Measurements from ENCODE around the gene LSG1. TPM values are rescaled to one million over a fixed set of nuclear protein-coding genes. Genes with fewer than 3 reads are reported as not detected.

LSG1 gene
- total RNA-seq, 1 donor from 2014 or later, result 41.2 TPM

- H3K4me3 Mint-ChIP-seq, result no peak overlapping the region
- Histone ChIP-seq H3K9ac (no peak overlapping the region), H3K9me3 (ENCODE audit: low read depth) (no peaks in the 10 kb centered on the region), H3K27me3 (no peaks in the 10 kb centered on the region), H3K4me3 (no peak overlapping the region), H3K36me3 (no peaks in the 10 kb centered on the region), H3K4me2 (no peak overlapping the region), H3K27ac (no peak overlapping the region), H3K4me1 (no peaks in the 10 kb centered on the region), H2AFZ (replicated peaks) (no peak overlapping the region), H3K79me2 (ENCODE audit: low read depth) (no peaks in the 10 kb centered on the region), H3F3A (ENCODE audit: low read depth) (peaks cover 4% of the 10 kb centered on the region), H4K20me1 (ENCODE audit: low read depth) (no peaks in the 10 kb centered on the region)
- peaks cover 5% of the 10 kb centered on the region for H3K27me3 Mint-ChIP-seq (ENCODE audit: insufficient read depth, low read depth)
- H3K27ac Mint-ChIP-seq, result peak overlapping the region; percentile 46
- no peaks in the 10 kb centered on the region for H3K4me1 Mint-ChIP-seq
- H3K9me3 Mint-ChIP-seq, result no peaks in the 10 kb centered on the region
- H3K36me3 Mint-ChIP-seq, result peaks cover 22% of the 10 kb centered on the region
- TF ChIP-seq EZH2 (IDR thresholded peaks at IDR 0.05) (no peak), EZH2phosphoT487 (IDR thresholded peaks at IDR 0.05) (no peak)
- TF ChIP-seq, protein P1, sequence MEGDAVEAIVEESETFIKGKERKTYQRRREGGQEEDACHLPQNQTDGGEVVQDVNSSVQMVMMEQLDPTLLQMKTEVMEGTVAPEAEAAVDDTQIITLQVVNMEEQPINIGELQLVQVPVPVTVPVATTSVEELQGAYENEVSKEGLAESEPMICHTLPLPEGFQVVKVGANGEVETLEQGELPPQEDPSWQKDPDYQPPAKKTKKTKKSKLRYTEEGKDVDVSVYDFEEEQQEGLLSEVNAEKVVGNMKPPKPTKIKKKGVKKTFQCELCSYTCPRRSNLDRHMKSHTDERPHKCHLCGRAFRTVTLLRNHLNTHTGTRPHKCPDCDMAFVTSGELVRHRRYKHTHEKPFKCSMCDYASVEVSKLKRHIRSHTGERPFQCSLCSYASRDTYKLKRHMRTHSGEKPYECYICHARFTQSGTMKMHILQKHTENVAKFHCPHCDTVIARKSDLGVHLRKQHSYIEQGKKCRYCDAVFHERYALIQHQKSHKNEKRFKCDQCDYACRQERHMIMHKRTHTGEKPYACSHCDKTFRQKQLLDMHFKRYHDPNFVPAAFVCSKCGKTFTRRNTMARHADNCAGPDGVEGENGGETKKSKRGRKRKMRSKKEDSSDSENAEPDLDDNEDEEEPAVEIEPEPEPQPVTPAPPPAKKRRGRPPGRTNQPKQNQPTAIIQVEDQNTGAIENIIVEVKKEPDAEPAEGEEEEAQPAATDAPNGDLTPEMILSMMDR (IDR thresholded peaks at IDR 0.05), result no peak
- DNase-seq (ENCODE audit: low spot score), result no peak
Measured at GRCh38 chr3:194638991-194639605, 32.9 kb downstream of the LSG1 start.

DNA sequence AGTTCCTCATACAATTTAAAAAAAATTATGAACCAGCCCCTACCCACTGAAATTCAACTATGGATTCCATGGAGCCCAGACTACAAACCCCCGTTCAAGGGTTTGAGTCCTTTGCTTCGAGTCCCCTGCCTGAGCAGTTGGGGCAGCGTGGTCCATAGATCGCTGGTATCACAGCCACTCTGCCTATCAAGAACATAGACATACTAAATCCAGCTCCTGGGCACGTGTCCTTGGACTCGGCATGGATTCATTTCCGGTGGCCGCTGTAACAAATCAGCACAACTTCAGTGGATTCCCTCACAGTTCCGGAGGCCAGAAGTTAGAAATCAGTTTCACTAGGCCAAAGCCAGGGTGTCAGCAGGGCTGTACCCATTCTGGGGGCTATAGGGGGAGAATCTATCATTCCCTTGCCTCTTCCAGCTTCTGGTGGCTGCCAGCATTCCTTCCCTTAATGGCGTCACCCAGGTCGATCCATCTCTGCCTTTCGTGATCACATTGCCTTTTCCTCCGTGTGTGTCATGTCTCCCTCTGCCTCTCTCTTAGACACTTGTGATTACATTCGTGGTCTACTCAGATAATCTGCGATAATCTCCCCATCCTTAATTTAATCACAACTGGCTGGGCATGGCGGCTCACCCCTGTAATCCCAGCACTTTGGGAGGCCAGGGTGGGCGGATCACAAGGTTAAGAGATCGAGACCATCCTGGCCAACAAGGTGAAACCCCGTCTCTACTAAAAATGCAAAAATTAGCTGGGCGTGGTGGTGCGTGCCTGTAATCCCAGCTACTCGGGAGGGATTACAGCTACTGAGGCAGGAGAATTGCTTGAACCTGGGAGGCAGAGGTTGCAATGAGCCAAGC is 34.2 kb downstream of the LSG1 start:
- Histone ChIP-seq H3K27me3 (no peaks in the 10 kb centered on the region), H3K4me3 (no peak overlapping the region), H3K4me2 (no peak overlapping the region), H3K9ac (no peak overlapping the region), H3K4me1 (no peaks in the 10 kb centered on the region), H3K36me3 (no peaks in the 10 kb centered on the region), H4K20me1 (ENCODE audit: low read depth) (no peaks in the 10 kb centered on the region), H3F3A (ENCODE audit: low read depth) (peaks cover 11% of the 10 kb centered on the region), H2AFZ (replicated peaks) (no peak overlapping the region), H3K27ac (no peak overlapping the region), H3K9me3 (ENCODE audit: low read depth) (no peaks in the 10 kb centered on the region), H3K79me2 (ENCODE audit: low read depth) (peaks cover under 1% of the 10 kb centered on the region)
- no peak overlapping the region for H3K27ac Mint-ChIP-seq
- no peak for DNase-seq (ENCODE audit: low spot score)
- TF ChIP-seq, protein P1 (IDR thresholded peaks at IDR 0.05), result no peak
- TF ChIP-seq EZH2 (IDR thresholded peaks at IDR 0.05) (no peak), EZH2phosphoT487 (IDR thresholded peaks at IDR 0.05) (no peak)
- H3K4me1 Mint-ChIP-seq, result no peaks in the 10 kb centered on the region
- peaks cover 17% of the 10 kb centered on the region for H3K36me3 Mint-ChIP-seq
- no peak overlapping the region for H3K4me3 Mint-ChIP-seq
- H3K9me3 Mint-ChIP-seq, result no peaks in the 10 kb centered on the region
- peaks cover 5% of the 10 kb centered on the region for H3K27me3 Mint-ChIP-seq (ENCODE audit: insufficient read depth, low read depth)

DNA sequence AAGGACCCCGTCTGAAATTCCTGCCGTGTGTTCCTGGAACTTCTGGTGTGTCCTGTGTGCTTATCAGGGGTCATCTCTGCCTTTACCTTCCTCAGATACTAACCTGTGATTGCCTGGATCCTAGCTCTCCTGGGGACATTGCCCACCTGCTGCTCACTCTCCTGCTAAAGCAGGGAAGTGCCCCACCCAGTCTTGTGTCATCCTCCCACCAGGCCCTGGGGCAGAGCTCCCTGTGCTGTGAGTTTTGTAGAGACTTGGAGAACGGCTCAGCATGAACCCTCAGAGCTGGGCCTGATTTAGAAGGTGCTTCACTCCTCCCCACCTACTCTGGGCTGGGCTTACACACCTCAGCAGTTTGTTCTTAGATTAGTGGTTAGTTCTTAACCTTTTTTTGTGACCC is 34.9 kb downstream of the LSG1 start:
- peaks cover 7% of the 10 kb centered on the region for H3K27me3 Mint-ChIP-seq (ENCODE audit: insufficient read depth, low read depth)
- H3K4me1 ChIP-seq, result no peaks in the 10 kb centered on the region
- no peak for DNase-seq (ENCODE audit: low spot score)
- no peak overlapping the region for H3K4me3 ChIP-seq
- no peaks in the 10 kb centered on the region for H3K36me3 ChIP-seq
- peaks cover 14% of the 10 kb centered on the region for H3F3A ChIP-seq (ENCODE audit: low read depth)
- peaks cover 15% of the 10 kb centered on the region for H3K36me3 Mint-ChIP-seq
- H3K27ac ChIP-seq, result no peak overlapping the region
- H3K4me1 Mint-ChIP-seq, result no peaks in the 10 kb centered on the region
- no peaks in the 10 kb centered on the region for H3K27me3 ChIP-seq
- TF ChIP-seq EZH2phosphoT487 (IDR thresholded peaks at IDR 0.05) (no peak), EZH2 (IDR thresholded peaks at IDR 0.05) (no peak)
- TF ChIP-seq, protein P1 (IDR thresholded peaks at IDR 0.05), result no peak
- no peak overlapping the region for H3K4me3 Mint-ChIP-seq
- H3K79me2 ChIP-seq (ENCODE audit: low read depth), result peaks cover 8% of the 10 kb centered on the region
- H3K4me2 ChIP-seq, result no peak overlapping the region
- H4K20me1 ChIP-seq (ENCODE audit: low read depth), result no peaks in the 10 kb centered on the region
- H2AFZ ChIP-seq (replicated peaks), result no peak overlapping the region
- no peaks in the 10 kb centered on the region for H3K9me3 Mint-ChIP-seq
- no peaks in the 10 kb centered on the region for H3K9me3 ChIP-seq (ENCODE audit: low read depth)
- no peak overlapping the region for H3K27ac Mint-ChIP-seq
- no peak overlapping the region for H3K9ac ChIP-seq

Data from neural progenitor cell (in vitro differentiated cells).